HG03060 (cell line): ENCODE measurements around the gene WNT6.

Experiments
- ATAC-seq: cut with Tn5 transposase; IDR thresholded peaks from one replicate; pipeline ENCODE4 v1.9.1; 2021; ENCODE audit warnings: low read depth, moderate number of reproducible peaks; ENCODE audit not compliant: unreplicated experiment

WNT6 gene

DNA sequence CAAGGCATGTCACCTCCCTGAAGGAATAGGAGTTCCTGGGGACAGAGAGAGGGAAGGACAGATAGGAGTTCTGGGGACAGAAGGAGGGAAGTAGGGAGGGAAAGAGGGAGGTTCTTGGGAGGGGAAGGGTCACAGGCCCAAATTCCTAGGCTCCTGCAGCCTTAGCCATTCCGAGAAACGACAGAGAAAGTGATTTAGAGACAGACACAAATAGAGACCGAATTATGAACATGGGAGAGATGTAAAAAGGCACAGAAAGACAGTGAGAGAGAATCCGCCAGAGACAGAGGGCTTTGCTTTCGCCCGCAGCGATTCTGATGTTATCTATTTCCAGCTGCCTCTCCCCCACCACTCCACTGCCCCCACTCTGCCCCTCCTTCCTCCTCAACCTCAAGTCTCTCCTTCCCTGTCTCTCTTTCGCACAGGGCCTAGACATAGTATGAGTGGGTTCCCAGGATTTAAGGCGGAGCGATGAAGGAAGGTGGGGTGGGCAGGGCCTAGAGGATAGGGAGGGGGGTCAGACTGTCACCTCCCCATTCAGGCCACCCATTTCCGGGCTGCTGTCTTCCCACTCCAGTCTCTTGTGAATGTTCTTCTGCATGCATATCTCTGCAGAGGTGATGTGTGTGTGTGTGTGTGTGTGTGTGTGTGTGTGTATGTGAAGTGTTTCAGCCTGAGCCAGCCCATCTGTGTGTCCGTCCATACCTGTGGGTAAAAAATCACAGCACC, 3.3 kb upstream of the WNT6 start:
- no peak for ATAC-seq

DNA sequence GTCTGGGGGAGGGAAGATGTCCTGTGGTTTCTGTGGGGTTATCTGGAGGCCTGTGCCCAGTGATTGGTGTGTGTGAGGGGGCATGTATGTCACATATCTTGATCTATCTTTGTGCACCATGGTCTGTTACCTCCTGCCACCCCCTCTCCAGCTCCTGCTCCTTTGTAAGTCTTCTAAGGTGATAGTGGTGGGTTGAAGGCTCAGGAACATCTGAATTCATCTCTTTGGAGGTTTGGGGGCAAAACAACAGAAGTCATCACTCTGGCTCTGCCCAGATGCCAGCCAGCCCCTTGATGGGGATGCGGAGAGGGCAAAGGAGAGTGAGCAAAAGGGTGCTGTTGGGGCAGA, 2.7 kb upstream of the WNT6 start:
- ATAC-seq: no peak

DNA sequence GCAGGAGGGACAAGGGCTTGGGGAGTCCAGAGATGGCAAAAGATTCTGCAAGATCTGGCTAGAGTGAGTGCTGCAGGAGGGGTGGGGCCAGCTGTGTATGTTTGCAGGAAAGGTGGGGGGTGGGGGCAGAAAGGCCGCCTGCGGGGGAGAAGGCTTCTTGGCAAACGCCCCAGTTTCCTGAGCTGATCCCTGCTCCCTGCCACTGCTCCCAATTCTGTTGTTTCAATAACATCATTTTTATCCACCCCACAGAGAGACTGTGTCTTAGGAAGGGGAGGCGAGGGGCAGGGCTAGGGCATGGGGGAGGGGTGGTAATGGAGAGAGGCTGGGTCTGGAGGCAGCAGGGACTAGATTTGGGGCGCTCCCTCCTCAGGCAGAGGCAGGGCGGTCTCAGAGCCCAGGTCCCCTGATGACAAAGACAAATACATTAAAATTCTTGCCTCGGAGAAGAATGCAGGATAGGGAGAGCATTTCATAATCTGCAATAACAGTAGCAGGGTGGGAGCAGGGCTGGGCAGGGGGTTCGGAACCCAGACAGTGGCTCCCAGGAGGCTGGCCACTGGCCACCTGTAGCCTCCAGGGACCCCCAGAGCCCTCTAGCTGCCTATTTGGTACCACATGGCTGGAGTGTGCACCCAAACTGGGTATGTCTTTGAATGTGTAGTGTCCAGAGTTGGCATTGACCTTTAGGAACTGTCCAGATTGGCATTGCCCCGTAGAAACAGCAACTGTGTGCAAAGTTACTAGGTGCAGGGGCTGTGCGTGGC, 2.1 kb upstream of the WNT6 start:
- no peak for ATAC-seq

DNA sequence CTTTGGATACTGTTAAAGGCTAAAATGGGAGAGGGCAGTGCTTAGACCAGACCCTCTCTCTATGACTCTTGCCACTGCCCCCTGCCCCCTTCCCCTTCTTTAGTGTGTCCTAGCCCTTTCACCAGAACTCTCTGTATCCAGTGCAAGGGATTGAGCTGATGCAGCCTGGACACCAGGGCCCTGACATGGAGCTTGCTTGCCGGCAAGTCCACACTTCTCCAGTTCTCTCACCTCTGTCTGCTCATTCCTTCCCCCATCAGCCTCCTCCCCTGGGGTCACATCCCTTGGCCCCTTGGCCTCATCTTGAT, 1.5 kb upstream of the WNT6 start:
- no peak for ATAC-seq

DNA sequence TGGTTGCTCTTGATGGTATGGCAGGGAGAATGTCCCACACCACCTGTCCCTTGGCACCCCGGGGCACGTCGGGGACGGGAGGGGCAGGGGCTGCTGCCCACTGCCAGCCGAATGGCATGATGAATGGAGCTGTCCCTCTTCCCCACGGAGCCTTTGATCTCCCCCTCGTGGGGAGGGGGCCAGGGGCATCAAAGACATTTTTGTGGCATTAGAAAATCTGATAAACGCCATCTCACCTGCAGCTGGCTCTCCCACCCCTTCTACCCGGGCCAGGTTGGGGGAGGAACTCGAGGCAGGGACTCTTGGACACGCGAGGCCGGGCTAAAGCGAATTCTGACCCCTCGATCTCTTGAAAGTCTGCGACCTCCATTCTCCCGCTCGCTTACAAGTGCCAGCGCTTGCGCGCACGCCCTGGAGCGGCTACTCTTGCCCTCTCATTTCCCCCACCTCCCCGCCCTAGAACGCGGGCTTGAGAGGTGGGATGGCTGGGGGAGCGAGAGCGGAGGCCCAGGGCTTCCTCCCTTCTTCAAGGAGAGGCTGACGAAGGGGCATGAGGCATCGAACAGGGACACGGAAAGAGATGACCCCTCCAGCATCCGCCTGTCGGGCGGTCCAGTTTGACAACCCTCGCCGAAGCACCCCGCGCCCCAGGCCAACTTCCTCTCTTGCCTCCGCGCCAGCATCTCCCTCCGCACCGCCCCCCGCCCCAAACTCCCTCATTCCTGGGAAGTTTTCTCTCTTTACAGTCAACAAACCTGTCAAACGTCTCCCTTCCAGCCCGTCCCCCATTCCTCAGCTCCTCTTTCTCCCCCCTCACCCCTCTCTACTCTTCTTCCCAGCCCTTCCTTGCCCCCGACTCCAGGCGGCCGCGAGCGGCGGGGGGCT, 692 bp upstream of the WNT6 start:
- ATAC-seq: no peak

DNA sequence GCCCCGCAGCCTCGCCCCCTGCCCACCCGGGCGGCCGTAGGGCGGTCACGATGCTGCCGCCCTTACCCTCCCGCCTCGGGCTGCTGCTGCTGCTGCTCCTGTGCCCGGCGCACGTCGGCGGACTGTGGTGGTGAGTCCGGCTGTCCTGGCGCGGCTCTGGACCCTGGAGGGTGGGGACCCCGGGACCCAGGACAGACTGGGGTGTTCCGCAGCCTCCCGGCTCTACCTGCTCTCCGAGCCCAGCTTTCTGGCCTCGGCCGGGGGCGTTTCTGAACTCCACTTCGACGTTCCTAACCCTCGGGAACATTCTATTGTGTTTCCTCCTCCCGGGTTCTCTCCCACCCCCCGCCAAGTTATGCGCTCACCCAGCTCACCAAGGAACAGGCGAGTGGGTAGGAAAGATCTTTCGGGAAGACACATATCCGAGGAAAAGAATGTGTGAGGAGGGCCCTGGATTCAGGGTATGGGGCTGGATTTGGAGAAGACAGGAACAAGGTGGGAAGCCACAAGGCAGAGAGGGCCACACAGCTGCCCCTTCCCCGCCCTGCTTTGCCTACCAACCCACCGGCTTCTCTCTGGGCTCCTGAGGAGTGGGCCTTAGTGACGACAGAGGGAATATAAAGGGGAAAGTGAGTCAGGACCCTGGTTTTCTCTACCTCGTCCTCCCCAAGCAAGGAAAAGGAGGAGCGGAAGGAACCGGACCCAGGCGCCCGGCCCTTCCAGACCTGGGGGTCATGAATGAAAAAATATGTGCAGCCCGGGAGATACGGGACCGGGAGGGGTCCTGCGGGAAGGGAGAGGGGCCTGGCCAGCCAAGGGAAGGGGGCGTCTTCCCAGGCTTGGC, 605 bp downstream of the WNT6 start:
- no peak for ATAC-seq

DNA sequence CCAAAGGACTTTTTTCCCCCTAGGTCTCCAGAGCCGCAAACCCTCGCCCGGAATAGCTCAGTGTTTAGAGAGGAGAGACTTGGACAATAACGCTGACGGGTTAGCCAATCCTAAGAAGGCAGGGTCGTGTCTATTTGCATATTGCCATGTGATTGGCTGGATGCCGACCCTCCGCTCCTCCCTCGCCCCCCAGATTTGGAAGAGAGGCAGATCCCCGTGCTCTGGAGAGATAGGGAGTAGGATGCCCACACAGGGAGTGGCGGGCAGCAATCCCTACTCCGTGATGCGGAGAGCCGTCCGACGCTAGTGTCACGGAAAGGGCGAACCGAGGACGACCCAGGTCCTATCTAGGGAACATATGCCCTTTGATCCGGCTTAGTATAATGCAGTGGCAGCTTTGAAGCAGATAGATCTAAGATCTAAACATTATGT, 1.4 kb downstream of the WNT6 start:
- ATAC-seq: no peak

DNA sequence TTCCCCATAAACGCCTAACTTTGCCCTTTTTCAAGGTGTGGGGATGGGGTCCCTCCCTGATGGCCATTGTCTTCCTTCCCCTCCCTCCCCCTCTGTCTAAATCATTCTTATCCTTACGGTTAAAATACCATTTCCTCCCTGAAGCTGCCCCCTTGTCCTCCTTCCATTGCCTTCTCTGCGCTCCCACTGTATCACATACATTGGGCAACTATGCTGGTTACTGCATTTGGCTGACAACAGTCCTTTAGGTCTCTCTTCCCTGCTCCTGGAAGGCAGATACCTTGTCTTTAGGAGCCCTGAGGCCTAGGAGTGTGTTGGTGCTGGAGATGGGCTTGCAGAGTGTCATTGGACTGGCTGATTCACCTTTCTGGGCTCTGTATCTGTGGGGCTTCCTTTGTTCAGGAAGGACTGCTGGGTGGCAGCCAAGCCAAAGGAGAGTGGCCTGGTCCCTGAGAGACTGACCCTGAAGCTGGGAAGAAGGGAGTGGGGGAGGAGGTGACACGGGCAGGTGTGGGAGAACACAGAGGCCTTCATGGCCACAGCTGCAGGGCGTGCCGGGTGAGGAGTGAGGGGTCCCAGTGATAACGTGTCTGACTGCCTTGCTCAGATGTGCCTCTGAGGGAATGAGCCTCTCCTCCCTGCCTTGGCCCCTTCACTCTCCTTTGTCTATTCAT, 2.2 kb downstream of the WNT6 start:
- no peak for ATAC-seq

DNA sequence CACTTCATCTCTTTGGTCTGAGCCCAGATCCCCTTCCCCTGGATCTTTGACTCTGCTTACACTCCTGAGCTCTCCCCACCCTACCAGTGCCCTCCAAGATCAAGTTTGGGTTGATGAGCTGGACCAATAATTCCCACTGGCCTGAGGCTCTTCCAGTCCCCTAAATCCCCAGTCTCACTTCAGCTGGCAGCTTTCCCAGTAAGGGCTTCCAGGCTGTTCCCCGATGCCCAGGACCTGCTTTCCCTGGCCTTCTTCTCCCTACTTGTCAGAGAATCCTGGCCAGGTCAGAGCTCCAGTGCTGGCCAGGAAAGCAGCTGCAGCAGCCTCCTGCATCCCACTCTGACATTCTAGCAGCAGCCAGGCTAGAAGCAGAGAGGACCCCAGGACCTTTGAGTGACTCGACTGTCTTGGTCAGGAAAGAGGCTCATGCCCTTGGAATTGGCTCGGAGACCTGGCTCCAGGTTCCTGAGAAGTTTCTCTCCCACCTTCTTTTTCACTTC, 3.5 kb downstream of the WNT6 start:
- ATAC-seq: no peak

DNA sequence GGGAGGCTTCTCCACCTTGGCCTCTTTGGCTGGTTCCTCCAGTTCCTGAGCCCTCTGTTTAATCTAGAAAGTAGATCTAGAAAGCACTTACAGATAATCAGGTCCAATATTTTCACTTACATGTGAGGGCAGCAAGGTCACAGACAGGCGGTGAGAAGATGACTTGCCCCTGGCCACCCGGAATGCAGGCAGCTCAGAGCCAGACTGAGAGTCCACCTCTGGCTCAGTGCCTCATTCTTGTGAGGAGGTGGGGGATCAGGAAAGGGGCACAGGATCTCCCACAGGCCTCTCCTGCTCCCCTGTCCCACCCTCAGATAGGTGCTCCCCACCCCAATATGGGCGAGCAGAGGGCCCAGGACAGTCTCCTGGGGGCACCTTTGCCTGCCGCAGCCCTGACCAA, 5.8 kb downstream of the WNT6 start:
- ATAC-seq: no peak

DNA sequence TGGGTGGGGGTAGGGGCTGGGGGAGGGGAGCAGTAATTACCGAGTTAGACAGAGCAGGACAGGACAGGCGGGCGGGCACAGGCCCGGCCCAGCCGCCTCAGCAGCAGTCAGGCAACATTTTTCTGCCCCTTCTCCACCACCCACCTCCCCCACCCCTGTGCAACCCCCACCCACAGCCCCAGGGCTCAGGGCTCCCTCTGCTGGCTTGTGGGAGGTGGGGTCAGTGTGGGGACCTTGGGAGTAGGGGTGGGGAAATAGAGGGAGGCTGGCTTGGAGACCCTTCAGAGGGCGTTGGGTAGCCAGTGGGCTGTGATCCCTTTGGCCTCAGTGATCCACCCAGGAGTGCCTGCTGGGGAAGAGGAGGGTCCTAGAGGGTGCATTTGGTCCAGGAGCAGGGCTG, 6.4 kb downstream of the WNT6 start:
- no peak for ATAC-seq

DNA sequence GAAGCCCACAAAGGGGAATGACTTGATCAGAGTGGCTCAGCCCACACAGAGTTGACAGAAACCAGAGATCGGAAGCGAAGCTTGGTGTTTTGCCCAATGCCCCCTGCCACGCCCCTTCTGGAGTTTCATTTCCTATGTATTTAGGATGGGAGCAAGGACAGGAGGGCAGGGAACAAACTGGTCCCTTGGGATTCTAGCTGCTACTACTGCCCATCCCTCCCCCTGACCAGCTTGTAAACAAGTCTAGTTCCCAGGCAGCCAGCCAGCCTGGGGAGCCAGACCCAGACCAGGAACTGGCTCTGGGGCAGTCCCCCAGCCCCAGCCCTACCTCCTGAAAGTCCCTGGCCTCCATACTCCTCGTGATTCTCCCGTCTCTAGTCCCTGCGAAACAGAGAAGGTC, 8.3 kb downstream of the WNT6 start:
- no peak for ATAC-seq

DNA sequence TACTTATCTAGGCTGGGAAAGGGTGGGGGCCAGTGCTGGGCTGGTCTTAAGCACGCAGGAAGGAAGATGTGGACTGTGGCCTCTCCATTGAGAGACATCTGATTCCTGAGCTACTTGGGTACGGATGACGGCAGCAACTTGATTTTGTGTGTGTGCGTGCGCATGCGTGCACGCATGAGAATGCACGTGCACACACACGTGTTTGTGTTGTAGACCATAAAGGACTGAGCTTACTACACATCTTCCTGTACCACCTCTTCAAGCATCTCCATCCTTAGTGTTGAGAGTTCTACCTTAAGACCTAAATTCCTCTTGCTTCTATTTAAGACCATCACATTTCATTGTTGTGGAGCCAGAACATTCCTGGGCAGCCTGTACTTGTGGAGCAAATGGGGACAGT, 9.5 kb downstream of the WNT6 start:
- ATAC-seq: no peak

DNA sequence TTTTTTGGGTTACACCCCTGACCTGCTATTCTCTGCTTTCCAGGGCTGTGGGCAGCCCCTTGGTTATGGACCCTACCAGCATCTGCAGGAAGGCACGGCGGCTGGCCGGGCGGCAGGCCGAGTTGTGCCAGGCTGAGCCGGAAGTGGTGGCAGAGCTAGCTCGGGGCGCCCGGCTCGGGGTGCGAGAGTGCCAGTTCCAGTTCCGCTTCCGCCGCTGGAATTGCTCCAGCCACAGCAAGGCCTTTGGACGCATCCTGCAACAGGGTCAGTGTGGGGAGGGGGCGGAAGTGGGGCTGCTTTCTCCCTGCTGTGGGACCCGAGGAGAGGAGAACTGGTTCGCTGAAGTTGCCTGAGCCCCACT, 11.4 kb downstream of the WNT6 start:
- no peak for ATAC-seq

DNA sequence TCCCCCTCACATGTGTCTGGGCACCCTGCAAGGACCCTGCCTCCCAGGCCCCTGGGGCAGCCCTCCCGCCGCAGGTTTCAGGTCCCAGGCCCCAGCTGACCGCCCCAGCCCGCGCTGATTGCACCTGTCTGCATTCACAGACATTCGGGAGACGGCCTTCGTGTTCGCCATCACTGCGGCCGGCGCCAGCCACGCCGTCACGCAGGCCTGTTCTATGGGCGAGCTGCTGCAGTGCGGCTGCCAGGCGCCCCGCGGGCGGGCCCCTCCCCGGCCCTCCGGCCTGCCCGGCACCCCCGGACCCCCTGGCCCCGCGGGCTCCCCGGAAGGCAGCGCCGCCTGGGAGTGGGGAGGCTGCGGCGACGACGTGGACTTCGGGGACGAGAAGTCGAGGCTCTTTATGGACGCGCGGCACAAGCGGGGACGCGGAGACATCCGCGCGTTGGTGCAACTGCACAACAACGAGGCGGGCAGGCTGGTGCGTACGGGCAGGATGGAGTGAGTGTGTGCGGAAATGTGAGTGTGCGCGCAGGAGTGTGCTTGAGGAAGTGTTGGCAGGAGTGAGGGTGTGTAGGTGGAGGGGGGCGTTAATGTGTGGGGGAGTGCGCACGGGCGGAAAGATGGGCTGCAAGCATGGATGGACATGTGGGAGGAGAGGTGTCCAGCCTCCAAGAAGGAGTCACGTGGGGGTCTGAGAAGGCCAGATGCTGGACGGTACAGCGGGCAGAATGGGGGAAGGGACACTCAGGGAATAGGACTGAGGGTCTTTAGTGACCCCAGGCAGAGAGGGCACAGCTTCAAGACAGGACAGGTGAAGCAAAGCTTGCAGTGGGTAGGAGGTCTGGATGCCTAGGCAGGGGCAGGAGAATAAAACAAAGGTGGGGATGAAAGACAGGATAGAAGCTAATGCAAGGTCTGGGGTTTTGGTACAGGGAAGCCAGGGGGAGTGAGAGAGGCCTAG, 12.0 kb downstream of the WNT6 start:
- ATAC-seq: no peak

DNA sequence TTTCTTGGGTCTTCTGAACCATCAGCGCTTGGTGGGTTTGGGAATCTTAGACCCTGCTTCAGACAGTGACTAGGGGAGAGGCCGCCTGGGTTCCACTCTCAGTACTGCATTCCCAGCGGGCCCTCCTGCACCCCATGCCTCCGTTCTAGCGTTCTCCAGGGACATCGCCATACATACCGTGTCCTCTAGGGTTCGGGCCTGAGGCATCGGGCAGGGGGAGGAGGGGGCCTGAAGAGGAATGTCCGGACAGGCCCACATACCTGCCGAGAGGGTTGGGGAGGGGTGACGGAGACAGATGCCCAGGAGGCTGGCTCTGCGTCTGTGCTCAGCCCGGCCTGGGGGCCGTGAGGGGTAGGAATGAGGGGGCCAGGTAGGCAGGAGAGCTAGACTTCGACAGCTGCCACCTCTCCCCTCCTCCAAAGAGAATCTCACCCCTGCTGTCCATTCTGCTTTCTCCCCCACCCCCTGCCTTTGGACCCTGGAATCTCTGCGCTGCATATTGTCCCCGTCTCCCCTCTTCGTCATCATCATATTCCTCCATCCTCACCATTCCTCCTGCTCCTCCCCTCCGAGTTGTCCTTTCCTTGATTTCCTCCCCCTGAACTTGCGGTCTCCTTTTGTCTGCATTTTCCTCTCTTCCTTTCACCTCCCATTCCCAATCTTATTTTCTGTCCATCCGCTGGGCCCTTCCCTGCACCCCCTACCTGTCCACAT, 13.2 kb downstream of the WNT6 start:
- ATAC-seq: no peak

DNA sequence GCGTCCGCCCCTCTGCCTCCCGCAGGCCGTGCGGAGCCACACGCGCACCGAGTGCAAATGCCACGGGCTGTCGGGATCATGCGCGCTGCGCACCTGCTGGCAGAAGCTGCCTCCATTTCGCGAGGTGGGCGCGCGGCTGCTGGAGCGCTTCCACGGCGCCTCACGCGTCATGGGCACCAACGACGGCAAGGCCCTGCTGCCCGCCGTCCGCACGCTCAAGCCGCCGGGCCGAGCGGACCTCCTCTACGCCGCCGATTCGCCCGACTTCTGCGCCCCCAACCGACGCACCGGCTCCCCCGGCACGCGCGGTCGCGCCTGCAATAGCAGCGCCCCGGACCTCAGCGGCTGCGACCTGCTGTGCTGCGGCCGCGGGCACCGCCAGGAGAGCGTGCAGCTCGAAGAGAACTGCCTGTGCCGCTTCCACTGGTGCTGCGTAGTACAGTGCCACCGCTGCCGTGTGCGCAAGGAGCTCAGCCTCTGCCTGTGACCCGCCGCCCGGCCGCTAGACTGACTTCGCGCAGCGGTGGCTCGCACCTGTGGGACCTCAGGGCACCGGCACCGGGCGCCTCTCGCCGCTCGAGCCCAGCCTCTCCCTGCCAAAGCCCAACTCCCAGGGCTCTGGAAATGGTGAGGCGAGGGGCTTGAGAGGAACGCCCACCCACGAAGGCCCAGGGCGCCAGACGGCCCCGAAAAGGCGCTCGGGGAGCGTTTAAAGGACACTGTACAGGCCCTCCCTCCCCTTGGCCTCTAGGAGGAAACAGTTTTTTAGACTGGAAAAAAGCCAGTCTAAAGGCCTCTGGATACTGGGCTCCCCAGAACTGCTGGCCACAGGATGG, 14.0 kb downstream of the WNT6 start:
- no peak for ATAC-seq
